ENCODE data around the gene TAS2R42. TPM values are rescaled to one million over a fixed set of nuclear protein-coding genes. Genes with fewer than 3 reads are reported as not detected.

Gene TAS2R42, protein sequence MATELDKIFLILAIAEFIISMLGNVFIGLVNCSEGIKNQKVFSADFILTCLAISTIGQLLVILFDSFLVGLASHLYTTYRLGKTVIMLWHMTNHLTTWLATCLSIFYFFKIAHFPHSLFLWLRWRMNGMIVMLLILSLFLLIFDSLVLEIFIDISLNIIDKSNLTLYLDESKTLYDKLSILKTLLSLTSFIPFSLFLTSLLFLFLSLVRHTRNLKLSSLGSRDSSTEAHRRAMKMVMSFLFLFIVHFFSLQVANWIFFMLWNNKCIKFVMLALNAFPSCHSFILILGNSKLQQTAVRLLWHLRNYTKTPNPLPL
- not detected for polyA plus RNA-seq (ENCODE audit: insufficient read length)

DNA sequence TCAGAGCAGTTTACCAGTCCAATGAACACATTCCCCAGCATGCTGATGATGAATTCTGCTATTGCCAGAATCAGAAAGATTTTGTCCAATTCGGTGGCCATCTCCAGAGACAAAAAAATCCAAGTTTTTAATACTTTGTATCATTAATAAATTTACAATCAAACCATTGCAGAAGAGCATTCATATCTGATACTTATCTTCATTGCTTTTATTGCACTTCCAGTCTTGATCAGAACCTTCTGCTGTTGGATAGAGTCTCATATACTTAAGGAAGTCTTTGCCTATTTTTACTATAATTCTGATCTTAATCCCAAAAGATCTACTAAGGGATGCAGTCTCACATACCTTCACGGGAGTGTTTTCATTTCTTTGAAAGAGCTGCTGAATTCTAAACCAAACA is at the start of gene TAS2R42:
Gene TAS2R42 (minus strand): TSS at position 101 of the 400 bp plus-strand sequence. CDS start 0 bp downstream, at position 101.
- no peak for DNase-seq (ENCODE audit: low read depth)

DNA sequence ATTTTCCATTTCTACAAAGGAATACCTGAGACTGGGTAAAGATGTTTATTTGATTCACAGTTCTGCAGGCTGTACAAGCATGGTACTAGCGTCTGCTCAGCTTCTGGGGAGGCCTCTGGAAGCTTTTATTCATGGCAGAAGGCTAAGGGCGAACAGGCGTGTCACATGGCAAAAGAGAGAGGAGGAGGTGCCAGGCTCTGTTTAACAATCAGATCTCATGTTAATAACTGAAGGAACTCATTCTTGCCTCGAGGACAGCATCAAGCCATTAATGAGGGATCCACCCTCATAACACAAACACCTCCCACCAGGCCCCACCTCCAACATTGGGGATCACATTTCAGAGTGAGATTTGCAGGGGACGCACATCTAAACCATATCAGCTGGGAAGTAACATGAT is 46.8 kb upstream of the TAS2R42 start:
- DNase-seq (ENCODE audit: low read depth), result no peak

DNA sequence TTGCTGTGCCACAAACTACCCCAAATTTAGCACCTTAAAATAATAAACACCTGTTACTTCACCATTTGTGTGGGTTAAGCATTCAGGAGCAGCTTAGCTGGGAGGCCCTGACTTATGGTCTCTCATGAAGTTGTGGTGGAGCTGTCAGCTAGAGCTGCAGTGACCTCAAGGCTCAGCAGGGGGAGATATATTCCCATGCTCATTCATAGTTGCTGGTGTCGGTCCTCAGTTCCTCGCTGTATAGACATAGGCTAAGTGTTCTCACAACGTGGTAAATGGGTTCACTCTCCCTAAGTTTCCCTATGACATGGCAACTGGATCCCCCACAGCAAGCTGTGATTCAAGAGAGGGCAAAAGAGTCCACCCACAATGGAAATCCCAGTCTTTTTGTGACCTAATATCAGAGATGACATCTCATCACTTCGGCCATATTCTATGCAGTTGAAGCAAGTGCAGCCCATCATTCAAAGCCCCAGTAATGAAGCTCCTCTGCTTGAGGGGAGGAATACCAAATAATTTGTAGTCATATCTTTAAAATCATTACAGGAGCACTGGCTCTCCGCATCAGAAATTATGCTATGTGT is 41.7 kb upstream of the TAS2R42 start:
- DNase-seq (ENCODE audit: low read depth), result no peak

DNA sequence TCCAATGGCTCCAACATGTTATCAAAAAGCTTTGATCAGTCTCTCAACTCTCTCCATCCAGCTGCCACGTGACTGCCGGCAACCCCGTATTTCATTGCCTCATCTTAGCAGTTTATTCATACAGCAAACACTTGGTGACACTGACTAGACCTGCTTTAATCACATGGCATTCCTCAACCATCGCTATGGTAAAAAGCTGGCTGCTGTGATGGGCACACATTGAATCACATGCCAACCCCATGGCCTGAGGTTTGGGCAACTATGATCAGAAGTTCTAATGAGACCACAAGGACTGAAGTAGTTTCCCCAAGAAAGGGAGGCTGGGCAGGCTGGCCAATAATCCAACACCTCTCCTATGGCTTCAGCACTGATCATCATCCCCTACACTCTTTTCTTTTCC is 40.6 kb upstream of the TAS2R42 start:
- DNase-seq (ENCODE audit: low read depth), result no peak

DNA sequence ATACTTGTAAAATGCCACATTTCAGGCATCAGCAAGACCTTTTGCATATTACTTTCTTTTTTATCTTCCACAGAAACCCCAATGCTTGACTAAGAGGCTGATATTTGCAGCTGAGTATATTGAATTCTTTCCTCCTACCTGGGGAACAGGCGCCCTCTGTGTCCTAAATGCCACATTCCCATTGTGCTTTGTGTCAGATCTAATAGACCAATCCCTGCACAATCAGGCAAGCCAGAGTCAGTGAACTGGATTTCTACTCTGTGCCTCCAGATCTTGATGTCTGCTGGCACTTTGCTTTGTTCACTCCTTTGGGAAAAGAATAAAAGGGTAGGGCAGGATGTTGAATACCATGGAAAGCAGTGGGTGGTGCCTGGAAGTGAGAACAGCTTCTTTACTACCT is 22.4 kb upstream of the TAS2R42 start:
- no peak for DNase-seq (ENCODE audit: low read depth)

DNA sequence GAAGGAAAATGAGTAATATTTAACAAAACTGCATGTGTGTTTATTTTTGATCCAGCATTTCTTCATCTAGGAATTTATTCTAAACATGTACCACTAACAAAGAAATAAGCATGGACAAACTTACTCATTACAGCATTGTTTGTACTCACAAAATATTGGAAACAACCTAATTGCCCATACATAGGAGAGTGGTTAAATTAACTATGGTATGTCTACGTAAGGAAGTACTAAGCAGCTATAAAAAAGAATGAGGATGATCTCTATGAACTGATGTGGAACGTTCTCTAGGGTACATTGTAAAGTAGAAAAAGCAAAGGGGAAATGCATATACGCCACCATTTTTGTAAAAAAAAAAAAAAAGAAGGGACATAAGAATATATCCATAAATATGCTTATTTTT is 17.4 kb upstream of the TAS2R42 start:
- no peak for DNase-seq (ENCODE audit: low read depth)

DNA sequence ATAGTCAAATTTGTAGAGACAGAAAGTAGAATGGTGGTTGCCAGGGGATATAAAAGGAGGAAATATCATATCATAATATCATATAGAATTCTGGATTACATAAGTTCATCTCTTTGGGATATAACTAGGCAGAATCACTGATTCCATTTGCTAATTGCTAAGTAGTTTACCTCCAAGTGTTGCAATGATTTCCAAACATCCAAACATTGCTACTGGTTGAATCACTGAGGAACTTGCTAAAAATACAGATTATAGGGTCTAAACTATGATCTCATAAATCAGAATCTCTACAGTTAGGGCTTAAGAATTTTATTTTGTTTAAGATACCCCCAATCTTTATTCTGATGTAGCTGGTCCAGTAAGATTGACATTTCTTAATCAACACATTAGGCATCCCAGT is 16.1 kb upstream of the TAS2R42 start:
- DNase-seq (ENCODE audit: low read depth), result no peak

DNA sequence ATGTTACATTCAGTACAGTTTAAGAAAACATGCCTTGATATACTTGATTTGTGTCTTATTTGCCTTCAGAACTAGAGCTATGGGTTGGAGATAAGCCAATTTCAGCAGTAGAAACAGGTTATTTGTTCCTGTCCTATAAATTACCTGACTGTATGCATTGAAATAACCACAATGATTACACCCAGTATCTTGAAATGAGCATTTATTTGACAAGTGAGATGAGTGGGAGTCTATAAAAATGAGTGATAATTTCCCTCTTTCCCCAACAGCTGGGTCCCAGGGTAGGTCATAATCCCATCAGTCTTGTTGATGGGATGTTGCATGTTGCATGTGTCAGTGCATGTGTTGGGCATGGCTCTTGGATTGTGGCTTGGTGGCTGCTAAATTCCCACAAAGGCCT is 3.7 kb downstream of the TAS2R42 start:
- no peak for DNase-seq (ENCODE audit: low read depth)

DNA sequence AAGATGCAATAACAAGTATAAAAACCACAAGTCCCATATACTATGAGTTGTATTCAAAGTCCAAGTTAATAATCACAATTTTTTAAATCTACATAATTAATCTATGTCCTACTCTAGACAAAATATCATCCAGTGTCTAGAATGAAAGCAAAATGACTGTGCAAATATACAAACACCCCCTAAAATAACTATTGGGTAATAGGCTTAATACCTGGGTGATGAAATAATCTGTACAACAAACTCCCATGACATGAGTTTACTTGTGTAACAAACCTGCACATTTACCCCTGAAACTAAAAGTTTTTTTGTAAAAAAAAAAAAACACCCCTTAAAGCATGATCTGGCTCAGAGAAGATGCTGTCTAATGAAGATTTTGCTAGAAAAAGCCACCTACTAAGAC is 4.2 kb downstream of the TAS2R42 start:
- DNase-seq (ENCODE audit: low read depth), result no peak

DNA sequence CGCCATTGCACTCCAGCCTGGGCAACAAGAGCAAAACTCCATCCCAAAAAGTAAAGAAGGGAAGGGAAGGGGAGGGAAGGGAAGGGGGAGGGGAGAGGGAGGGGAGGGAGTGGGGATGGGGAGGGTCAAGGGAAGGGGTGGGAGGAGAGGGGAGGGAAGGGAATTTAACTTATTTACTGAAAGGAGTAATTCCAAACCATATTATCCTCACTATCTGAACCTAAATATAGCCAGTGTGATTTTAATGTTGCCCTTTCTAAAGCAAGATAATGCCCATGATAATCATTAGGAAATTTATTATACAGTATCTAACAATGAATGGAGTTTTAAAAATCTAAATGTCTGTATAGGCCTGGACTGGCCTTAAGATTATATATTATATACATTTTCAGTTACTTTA is 8.5 kb downstream of the TAS2R42 start:
- DNase-seq (ENCODE audit: low read depth), result no peak

DNA sequence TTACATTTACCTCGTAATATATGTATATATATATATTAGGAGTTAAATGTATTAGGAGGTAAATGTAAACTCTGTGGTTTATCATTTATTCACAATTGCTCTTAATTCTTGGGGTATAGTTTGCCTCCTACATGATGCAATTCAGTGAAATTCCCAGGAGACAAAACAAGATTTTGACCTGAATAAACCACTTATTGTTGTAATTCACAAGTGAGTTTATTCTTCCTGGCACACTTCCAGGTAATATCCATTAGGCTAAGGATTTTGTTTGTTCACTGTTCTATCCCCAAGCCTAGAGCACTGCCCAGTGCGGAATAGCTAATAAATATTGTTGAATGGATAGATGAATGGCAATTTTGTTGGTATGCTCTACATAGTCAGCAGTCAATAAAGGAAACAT is 12.7 kb downstream of the TAS2R42 start:
- no peak for DNase-seq (ENCODE audit: low read depth)

DNA sequence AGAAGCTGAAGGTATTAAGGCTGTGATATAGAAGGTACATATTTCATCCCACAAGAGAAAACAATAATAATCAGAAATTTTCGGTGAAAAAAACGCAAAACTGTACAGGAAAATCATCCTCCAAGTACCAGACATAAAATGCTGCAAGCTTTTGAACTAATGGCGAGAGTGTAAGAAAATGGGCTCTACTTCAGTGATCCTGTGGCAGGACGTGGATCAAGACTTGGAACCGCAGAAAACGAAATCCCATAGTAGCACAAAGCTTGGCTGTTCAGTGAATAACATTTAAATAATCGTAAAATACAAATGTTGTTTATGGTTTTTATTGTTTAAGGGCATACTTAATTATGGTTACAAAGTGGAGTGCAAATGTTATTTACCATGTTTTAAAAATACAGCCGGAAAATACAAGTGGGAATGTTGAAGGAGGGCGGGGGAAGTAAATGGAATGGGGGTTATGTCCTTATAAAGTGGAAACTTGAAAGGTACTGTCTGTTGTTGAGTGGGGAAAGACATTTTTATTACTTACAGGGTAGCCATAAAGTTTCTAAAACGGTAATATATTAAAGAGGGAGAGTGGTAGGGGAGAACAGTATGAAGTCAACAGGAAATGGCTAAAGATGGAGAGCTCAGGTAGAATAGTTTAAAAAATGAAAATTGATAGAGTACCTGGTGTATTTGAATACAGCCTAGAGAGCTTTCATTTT is 14.6 kb downstream of the TAS2R42 start:
- DNase-seq (ENCODE audit: low read depth), result peak; percentile 17

DNA sequence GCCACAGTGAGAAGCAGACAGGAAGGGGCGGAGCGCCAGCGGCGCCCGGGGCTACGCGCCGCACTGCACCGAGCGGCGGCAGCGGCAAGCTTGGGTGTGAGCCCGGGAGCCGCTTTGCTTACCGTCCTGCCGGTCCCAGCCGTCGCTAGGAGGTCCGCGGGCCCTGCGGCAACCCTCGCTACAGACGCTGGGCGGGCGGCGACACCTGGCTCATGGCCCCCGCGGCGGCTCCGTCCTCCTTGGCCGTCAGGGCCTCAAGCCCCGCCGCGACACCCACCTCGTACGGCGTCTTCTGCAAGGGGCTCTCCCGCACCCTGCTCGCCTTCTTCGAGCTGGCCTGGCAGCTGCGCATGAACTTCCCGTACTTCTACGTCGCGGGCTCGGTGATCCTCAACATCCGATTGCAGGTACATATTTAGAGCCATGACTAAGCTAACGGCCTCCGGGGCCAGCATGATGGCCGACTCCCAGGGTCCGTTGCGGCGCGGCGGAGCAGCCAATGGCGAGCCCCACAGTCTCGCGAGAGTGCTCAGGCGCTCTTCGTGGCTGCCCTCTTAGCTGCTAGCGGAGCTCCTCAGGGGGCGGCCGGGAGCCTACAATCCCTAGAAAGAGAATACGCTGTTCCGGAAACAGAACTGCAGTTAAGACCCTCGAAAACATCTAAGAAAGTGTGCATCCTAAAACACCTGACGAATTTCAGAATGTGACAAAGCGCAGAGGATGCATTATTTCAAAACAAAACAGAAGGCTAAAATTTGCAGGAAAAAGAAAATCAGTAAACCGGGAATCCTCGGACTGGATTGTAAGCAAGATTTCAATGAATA is 15.4 kb downstream of the TAS2R42 start, which contains the start of gene SMIM10L1:
Gene SMIM10L1 (plus strand): TSS at position 50 of the 824 bp plus-strand sequence. CDS start 163 bp downstream, at position 213.
- DNase-seq (ENCODE audit: low read depth), result peak; percentile 85

DNA sequence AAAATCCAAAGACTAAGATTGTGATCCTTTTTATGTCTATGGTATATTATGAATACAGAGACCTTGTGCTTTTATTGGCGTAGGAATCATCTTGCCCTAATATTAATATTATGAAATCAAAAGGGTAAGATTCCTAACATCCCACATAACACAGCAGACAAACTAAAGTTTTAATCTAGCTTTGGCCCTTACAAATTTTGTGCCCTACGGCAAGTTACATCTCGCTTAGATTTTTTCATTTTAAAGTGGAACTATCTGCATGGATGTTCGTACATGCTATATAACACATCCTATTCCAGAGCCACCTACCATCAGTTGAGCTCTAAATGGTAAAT is 16.0 kb downstream of the TAS2R42 start:
- no peak for DNase-seq (ENCODE audit: low read depth)

DNA sequence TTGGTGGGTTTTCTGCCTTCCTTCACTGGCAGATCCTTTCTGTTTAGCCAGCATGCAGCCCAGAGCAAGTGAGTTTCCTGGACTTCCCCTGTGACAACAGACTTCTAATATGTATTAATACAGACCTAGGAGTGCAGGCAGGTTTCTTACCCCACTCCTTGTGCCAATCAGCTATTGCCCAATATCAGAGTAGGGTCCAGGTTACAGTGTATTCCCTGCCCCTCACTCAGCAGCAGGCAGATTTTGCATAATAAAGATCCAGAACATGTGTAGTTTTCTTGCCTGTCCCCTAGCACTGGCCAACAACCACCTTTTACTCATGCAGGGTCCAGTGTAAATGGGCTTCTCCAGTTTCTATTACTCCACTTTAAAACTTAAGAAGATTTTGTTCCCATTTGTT is 20.4 kb downstream of the TAS2R42 start:
- DNase-seq (ENCODE audit: low read depth), result no peak

DNA sequence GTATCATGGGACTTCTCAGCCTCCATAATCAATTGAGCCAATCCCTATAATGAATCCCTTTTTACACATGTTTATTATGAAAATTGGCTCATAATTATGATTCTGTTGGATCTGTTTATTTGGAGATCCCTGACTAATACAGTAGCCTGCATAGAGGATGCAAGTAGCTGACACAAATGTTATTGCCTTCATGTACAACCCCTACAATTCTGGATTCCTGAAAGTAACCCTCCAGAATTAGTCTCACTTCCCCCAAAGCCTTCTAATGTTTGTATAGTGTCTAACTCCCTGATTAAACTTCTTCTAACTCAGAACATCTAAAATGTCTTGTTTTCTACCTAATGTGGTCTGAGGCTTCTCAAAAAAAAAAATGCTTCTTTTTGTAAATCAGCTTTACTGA is 22.4 kb downstream of the TAS2R42 start:
- DNase-seq (ENCODE audit: low read depth), result no peak

DNA sequence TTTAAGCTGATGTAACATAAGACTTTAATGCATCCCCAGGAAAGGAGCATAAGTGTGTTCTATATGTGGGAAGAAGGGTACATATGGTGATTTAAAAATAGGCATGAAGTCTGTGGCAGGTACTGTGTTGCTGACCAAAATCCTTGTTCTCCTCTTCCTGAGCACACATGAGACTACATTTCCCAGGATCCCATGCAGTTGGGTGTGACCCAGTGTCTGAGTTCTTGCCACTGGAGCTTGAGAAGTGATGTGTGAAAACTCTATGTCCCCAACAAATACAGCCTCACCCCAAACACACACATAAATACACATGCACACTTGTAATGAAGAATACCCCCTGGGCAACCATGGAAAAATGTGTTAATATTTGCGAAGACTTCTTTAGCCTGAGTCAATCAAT is 24.2 kb downstream of the TAS2R42 start:
- no peak for DNase-seq (ENCODE audit: low read depth)

DNA sequence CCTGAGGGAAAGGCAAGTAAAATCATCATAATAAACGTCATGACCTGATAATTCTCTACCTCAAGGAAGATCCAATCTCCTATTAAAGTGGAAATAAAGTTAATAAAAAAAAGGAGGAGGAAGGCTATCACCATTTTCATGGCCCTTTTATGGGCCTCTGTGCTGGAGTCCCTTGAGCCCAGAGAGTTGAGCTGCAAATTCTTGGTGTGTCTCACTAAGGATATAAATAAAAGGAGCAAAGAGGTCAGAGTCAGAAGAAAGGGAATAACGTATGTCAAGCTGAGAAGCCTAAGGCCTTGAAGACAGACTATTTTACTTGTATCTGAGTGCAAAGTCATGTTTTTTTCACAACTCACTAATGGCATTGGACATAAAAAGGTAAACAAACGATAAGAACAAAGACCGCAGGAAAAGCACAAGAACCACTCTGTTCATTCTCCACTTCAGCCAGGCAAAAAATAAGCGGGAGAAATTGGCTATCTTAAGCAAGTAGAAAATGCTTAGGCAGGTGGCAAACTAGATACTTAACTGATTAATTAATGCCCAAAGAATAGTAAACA is 27.8 kb downstream of the TAS2R42 start:
- no peak for DNase-seq (ENCODE audit: low read depth)

DNA sequence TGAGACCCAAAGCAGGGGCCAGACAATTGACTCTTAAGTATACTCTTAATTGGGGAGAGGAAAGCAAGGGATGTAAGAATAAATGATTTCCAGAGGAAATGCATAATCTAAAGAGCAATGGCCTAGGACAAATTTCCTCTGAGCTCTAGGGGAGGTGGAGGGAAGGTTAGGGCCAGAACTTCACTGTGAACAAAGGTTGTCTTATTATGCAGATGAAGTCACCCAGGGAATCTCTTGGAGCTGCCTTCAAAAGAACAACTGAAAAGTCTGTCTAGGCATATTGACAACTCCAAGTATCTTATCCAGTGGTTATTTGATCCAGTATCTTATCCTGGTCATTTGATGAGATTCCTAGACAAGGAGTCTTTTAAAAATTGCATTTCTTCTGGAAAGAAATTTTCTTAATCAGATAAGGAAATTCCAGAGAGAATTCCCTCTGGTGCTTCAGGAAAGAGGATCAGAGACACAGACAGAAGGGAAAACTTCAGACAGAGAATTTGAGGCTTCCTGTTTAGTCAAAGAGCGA is 32.3 kb downstream of the TAS2R42 start:
- DNase-seq (ENCODE audit: low read depth), result no peak

DNA sequence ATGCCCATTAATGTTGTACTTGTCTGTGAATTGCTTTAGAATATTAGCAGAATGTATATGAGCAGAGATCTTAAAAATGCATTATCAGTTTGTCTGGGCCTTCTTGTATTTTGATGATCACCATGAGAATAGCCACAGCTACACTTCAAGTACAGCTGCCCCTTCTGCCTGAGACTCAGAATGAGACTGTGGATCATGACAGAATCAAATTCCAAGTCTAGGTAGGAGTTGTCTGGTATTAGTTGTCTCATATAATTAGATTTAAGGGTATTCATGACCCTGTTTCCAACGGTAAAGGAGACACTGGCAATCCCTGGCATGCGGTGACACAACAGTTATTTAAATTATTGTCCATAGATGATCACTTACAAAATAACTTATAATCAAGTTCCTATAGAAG is 34.0 kb downstream of the TAS2R42 start:
- DNase-seq (ENCODE audit: low read depth), result no peak

DNA sequence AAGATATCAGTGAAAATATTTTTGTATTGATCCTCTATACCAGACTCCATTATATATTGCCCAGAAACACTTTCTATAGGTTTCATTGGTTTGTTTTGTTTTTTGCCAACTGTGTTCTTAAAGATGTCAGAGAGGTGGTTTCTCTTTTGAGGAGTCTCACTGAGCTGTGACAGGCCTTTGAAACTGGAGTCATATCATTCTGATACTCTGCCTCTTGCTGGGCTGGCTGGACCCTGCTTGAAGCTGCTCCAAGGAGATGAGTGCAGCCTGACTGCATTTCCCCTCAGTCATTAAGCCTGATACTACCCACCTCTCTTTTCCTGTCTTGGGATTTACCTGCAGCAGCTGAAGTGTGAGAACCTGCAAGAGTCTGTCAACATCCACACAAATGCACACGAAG is 35.9 kb downstream of the TAS2R42 start:
- no peak for DNase-seq (ENCODE audit: low read depth)

DNA sequence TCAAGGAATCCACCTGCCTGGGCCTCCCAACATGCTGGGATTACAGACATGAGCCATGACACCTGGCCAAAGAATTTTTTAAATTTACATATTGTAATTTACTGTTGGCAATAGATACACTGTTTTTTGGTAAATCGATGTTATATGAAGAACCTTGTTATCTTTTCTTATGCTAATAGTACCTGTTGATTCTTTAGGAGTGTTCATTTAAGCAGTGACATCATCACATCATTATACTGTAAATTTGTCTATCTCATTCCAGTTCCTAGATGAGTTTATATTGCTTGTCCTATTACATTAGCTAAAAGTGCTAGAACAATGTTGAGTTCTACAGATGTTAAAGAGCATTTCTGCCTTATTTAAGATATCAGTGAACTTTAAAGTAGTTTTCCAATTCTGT is 39.3 kb downstream of the TAS2R42 start:
- no peak for DNase-seq (ENCODE audit: low read depth)

All from forelimb muscle (tissue), 1 donor.